Measurements from ENCODE around the gene CHRNA3. TPM values are rescaled to one million over a fixed set of nuclear protein-coding genes. Genes with fewer than 3 reads are reported as not detected.
A peak's percentile ranks its signal among the peaks of the same experiment; 100 is the strongest.

Gene CHRNA3
- total RNA-seq, 2 experiments from 2014 or later = not detected

- ATAC-seq = no peak
- Mint-ChIP-seq H3K27me3 (no peaks in the 10 kb centered on the region), H3K4me1 (ENCODE audit: low read depth) (peaks cover 9% of the 10 kb centered on the region), H3K36me3 (ENCODE audit: low read depth) (no peaks in the 10 kb centered on the region), H3K27ac (no peak overlapping the region), H3K9me3 (no peaks in the 10 kb centered on the region), H3K4me3 (no peak overlapping the region)
- no peak for TF ChIP-seq CTCF (IDR thresholded peaks at IDR 0.05)
- ChIA-PET CTCF (interaction anchor here (0.6 to 1.6 kb wide), 3 partner anchors 67 to 539 kb away, joined by 3 to 8 read pairs (median 3); no protein-coding TSS in a partner anchor), POLR2A (interaction anchor here (0.6 kb wide), 1 partner anchor 102 kb away, joined by 4 read pairs; no protein-coding TSS in a partner anchor)
- DNase-seq = no peak
- intact Hi-C loops (cut with micrococcal nuclease) = no loop called here
These were observed 21.5 kb upstream of the CHRNA3 start for GRCh38 chr15:78642331-78642730.

- no peaks in the 10 kb centered on the region for H3K9me3 Mint-ChIP-seq
- ChIA-PET POLR2A (no interaction called here), CTCF (interaction anchor here (1.0 to 1.6 kb wide), 2 partner anchors 68 to 70 kb away, joined by 3 to 8 read pairs; no protein-coding TSS in a partner anchor)
- DNase-seq (no peak), ATAC-seq (no peak)
- H3K27ac Mint-ChIP-seq = no peak overlapping the region
- peaks cover 9% of the 10 kb centered on the region for H3K4me1 Mint-ChIP-seq (ENCODE audit: low read depth)
- H3K27me3 Mint-ChIP-seq = no peaks in the 10 kb centered on the region
- H3K4me3 Mint-ChIP-seq = peak overlapping the region; percentile 3
- TF ChIP-seq CTCF (IDR thresholded peaks at IDR 0.05) = no peak
- no peaks in the 10 kb centered on the region for H3K36me3 Mint-ChIP-seq (ENCODE audit: low read depth)
- intact Hi-C loops (cut with micrococcal nuclease) = no loop called here
These were observed 21.0 kb upstream of the CHRNA3 start for GRCh38 chr15:78641749-78642275.

GRCh38 chr15:78641102-78641748, 20.4 kb upstream of the CHRNA3 start, which contains the start of gene CHRNB4:
Gene CHRNB4 (minus strand): TSS chr15:78641210. CDS start chr15:78641133, 77 bp downstream.
- peaks cover 9% of the 10 kb centered on the region for H3K4me1 Mint-ChIP-seq (ENCODE audit: low read depth)
- DNase-seq (peak; percentile 35), ATAC-seq (peak; percentile 79)
- H3K4me3 Mint-ChIP-seq = peak within 1 kb of the TSS; percentile 43
- H3K27me3 Mint-ChIP-seq = no peaks in the 10 kb centered on the region
- no peaks in the 10 kb centered on the region for H3K9me3 Mint-ChIP-seq
- no peaks in the 10 kb centered on the region for H3K36me3 Mint-ChIP-seq (ENCODE audit: low read depth)
- H3K27ac Mint-ChIP-seq = no peak within 1 kb of the TSS
- intact Hi-C loops (cut with micrococcal nuclease) = no loop called here
- ChIA-PET POLR2A (no interaction called here), CTCF (interaction anchor here (5.0 kb wide), 1 partner anchor 68 kb away, joined by 61 read pairs; no protein-coding TSS in a partner anchor)
- no peak for TF ChIP-seq CTCF (IDR thresholded peaks at IDR 0.05)

GRCh38 chr15:78640527-78641101, 19.8 kb upstream of the CHRNA3 start:
- H3K27ac Mint-ChIP-seq = no peak overlapping the region
- peak overlapping the region; percentile 43 for H3K4me3 Mint-ChIP-seq
- ChIA-PET CTCF (interaction anchor here (1.6 to 5.0 kb wide), 5 partner anchors 13 to 68 kb away, joined by 5 to 61 read pairs (median 13); no protein-coding TSS in a partner anchor), POLR2A (no interaction called here)
- H3K36me3 Mint-ChIP-seq (ENCODE audit: low read depth) = no peaks in the 10 kb centered on the region
- DNase-seq = peak; percentile 10
- H3K27me3 Mint-ChIP-seq = no peaks in the 10 kb centered on the region
- H3K4me1 Mint-ChIP-seq (ENCODE audit: low read depth) = peaks cover 9% of the 10 kb centered on the region
- TF ChIP-seq CTCF (IDR thresholded peaks at IDR 0.05) = no peak
- intact Hi-C loops (cut with micrococcal nuclease) = no loop called here
- H3K9me3 Mint-ChIP-seq = no peaks in the 10 kb centered on the region
- ATAC-seq = no peak

All from activated CD8-positive, alpha-beta T cell treated with anti-CD3 and anti-CD28 coated beads for 36 hours (primary cell).